Measurements from ENCODE around the gene FIGNL2. TPM values are rescaled to one million over a fixed set of nuclear protein-coding genes. Genes with fewer than 3 reads are reported as not detected.

Gene FIGNL2
- total RNA-seq, 2 donors from 2014 or later, result 10.5 to 17.7 TPM

DNA sequence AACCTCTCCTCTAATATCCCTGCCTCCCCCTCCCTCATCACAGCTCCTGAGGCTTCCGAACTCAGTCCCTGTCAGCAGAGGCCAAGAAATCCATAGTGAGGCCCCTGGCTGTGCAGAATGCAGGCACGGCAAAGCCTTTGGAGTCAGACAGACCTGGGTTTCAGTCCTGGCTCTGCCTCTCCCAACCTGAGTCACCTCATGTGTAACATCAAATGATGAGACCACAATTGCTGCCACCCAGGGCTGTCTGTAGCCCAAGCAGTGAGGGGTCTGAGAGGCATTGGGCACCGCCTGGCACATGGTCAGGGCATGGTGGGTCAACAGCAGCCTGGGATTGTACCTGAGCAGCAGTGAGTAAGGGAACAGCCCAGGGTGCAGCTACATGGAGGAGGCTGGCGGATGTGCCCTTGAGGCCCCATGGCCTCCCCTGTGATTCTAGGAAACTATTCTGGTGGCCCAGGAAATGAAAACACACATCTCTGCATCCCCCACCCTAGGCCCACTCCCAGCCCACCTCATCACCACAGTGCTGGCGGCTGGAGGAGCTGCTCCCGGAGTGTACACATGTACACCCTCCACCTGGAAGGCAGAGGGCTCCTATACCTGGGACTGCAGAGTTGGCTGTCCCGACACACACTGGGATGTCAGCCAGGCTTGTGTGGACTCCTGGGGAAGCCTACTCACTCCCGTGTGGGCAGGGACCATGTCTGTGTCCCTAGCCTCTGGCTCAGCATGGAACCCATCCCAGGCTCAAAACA, 47.0 kb upstream of the FIGNL2 start:
- Mint-ChIP-seq H3K4me3 (no peak overlapping the region), H3K27me3 (ENCODE audit: insufficient read depth) (peaks cover 6% of the 10 kb centered on the region), H3K36me3 (ENCODE audit: low read depth) (no peaks in the 10 kb centered on the region), H3K4me1 (peaks cover 8% of the 10 kb centered on the region), H3K27ac (peak overlapping the region; percentile 81), H3K9me3 (no peaks in the 10 kb centered on the region)
- Histone ChIP-seq H3K4me1 (ENCODE audit: control insufficient read depth, insufficient read depth, low read length) (peaks cover 3% of the 10 kb centered on the region), H3K27ac (ENCODE audit: low read depth, low read length) (no peak overlapping the region), H3K9ac (ENCODE audit: extremely low read depth, low read length, poor library complexity, severe bottlenecking) (no peak overlapping the region), H3K36me3 (ENCODE audit: control insufficient read depth, insufficient read depth, low read length) (no peaks in the 10 kb centered on the region), H3K4me3 (ENCODE audit: low read length) (no peak overlapping the region), H3K27me3 (ENCODE audit: control insufficient read depth, insufficient read depth, low read length, poor library complexity, severe bottlenecking) (peaks cover 4% of the 10 kb centered on the region), H3K9me3 (ENCODE audit: control insufficient read depth, low read length) (no peaks in the 10 kb centered on the region)
- TF ChIP-seq, protein P1, sequence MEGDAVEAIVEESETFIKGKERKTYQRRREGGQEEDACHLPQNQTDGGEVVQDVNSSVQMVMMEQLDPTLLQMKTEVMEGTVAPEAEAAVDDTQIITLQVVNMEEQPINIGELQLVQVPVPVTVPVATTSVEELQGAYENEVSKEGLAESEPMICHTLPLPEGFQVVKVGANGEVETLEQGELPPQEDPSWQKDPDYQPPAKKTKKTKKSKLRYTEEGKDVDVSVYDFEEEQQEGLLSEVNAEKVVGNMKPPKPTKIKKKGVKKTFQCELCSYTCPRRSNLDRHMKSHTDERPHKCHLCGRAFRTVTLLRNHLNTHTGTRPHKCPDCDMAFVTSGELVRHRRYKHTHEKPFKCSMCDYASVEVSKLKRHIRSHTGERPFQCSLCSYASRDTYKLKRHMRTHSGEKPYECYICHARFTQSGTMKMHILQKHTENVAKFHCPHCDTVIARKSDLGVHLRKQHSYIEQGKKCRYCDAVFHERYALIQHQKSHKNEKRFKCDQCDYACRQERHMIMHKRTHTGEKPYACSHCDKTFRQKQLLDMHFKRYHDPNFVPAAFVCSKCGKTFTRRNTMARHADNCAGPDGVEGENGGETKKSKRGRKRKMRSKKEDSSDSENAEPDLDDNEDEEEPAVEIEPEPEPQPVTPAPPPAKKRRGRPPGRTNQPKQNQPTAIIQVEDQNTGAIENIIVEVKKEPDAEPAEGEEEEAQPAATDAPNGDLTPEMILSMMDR (conservative IDR thresholded peaks at IDR 0.05), result no peak
- 86 to 93% methylated on average over 7 to 8 of the region's 8 CpGs for WGBS, 2 experiments (ENCODE audit: insufficient coverage in 1 of 2, insufficient read length in 1 of 2)
- no peak for DNase-seq

DNA sequence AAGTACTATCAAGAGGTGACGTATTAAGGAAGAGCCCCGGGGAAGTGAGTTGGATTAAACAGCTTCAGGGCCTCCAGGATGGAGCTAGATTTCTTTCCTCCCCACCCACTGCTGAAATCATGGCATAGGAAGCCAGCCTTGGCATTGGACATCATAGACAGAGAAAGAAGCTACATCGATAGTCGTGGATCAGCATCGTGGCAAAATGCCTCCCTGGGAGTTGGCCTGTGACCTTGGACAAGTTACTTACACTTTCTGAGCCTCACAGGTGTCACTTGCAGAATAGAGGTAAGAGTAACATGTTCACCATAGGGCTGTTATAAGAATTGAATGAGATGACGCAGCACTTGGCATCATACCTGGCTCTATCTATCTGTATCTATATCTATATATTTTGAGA, 45.3 kb upstream of the FIGNL2 start:
- H3K4me3 Mint-ChIP-seq, result no peak overlapping the region
- Histone ChIP-seq H3K27ac (ENCODE audit: low read depth, low read length) (no peak overlapping the region), H3K36me3 (ENCODE audit: control insufficient read depth, insufficient read depth, low read length) (no peaks in the 10 kb centered on the region), H3K9ac (ENCODE audit: extremely low read depth, low read length, poor library complexity, severe bottlenecking) (no peak overlapping the region), H3K27me3 (ENCODE audit: control insufficient read depth, insufficient read depth, low read length, poor library complexity, severe bottlenecking) (peaks cover 4% of the 10 kb centered on the region), H3K9me3 (ENCODE audit: control insufficient read depth, low read length) (no peaks in the 10 kb centered on the region), H3K4me1 (ENCODE audit: control insufficient read depth, insufficient read depth, low read length) (peaks cover 3% of the 10 kb centered on the region), H3K4me3 (ENCODE audit: low read length) (no peak overlapping the region)
- no peaks in the 10 kb centered on the region for H3K36me3 Mint-ChIP-seq (ENCODE audit: low read depth)
- no peaks in the 10 kb centered on the region for H3K9me3 Mint-ChIP-seq
- peaks cover 8% of the 10 kb centered on the region for H3K4me1 Mint-ChIP-seq
- DNase-seq, result no peak
- WGBS, 2 experiments (ENCODE audit: insufficient coverage in 1 of 2, insufficient read length in 1 of 2), result 92 to 96% methylated on average over 4 to 5 of the region's 6 CpGs
- no peak overlapping the region for H3K27ac Mint-ChIP-seq
- peaks cover 15% of the 10 kb centered on the region for H3K27me3 Mint-ChIP-seq (ENCODE audit: insufficient read depth)
- TF ChIP-seq, protein P1 (conservative IDR thresholded peaks at IDR 0.05), result no peak

GRCh38 chr12:51891843-51892242, 43.3 kb upstream of the FIGNL2 start:
- H3K27ac ChIP-seq (ENCODE audit: low read depth, low read length), result no peak overlapping the region
- no peaks in the 10 kb centered on the region for H3K36me3 ChIP-seq (ENCODE audit: control insufficient read depth, insufficient read depth, low read length)
- TF ChIP-seq, protein P1 (conservative IDR thresholded peaks at IDR 0.05), result peak; percentile 61
- peaks cover 12% of the 10 kb centered on the region for H3K27me3 ChIP-seq (ENCODE audit: control insufficient read depth, insufficient read depth, low read length, poor library complexity, severe bottlenecking)
- Mint-ChIP-seq H3K4me1 (peaks cover 9% of the 10 kb centered on the region), H3K4me3 (no peak overlapping the region), H3K27me3 (ENCODE audit: insufficient read depth) (peaks cover 24% of the 10 kb centered on the region), H3K36me3 (ENCODE audit: low read depth) (no peaks in the 10 kb centered on the region), H3K27ac (no peak overlapping the region), H3K9me3 (no peaks in the 10 kb centered on the region)
- no peak overlapping the region for H3K9ac ChIP-seq (ENCODE audit: extremely low read depth, low read length, poor library complexity, severe bottlenecking)
- no peak overlapping the region for H3K4me3 ChIP-seq (ENCODE audit: low read length)
- no peaks in the 10 kb centered on the region for H3K9me3 ChIP-seq (ENCODE audit: control insufficient read depth, low read length)
- no peak for DNase-seq
- H3K4me1 ChIP-seq (ENCODE audit: control insufficient read depth, insufficient read depth, low read length), result peaks cover 3% of the 10 kb centered on the region

All from endodermal cell (in vitro differentiated cells).